GM13976 (cell line): ENCODE data around the gene KCNH6.

Experiments
- DNase-seq: peaks from one replicate; pipeline ENCODE4 v3.0.0; 2012; ENCODE audit warnings: low spot score
- in situ Hi-C: fragments of 300-500 bp; cut with MboI; formaldehyde crosslinking; loops from one replicate; pipeline ENCODE4 v1.12.0; 2022; ENCODE audit warnings: low sequenced_read_pairs, mixed read lengths, inconsistent platforms; ENCODE audit not compliant: unreplicated experiment
- TF ChIP-seq, protein P1 (sequence below): IDR thresholded peaks from 2 replicates; pipeline ENCODE4 v1.5.1; 2012; ENCODE audit warnings: borderline replicate concordance, mild to moderate bottlenecking; ENCODE audit not compliant: insufficient read depth; ENCODE audit errors: extremely low read depth, missing control alignments, control extremely low read depth

KCNH6 gene

DNA sequence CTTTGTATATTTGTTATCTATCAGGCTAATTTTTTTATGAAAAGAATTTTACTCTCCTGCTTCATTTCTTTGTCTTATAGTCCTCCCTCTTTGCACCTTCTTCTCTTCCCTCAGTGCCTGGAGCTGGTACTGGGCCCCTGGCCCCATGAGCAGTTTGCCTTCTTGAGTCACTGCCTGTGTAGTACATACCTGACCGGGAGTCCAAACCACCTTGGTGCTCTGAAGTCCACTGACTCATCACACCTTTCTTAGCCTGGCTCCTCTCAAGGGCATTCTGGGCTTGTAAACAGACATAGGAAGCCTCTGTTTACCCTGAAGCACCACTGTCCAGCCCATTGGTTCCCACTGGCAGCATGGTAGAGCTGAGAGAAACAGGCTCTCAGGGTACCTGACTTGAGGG, 66.5 kb downstream of the KCNH6 start:
- no peak for DNase-seq
- TF ChIP-seq, protein P1, sequence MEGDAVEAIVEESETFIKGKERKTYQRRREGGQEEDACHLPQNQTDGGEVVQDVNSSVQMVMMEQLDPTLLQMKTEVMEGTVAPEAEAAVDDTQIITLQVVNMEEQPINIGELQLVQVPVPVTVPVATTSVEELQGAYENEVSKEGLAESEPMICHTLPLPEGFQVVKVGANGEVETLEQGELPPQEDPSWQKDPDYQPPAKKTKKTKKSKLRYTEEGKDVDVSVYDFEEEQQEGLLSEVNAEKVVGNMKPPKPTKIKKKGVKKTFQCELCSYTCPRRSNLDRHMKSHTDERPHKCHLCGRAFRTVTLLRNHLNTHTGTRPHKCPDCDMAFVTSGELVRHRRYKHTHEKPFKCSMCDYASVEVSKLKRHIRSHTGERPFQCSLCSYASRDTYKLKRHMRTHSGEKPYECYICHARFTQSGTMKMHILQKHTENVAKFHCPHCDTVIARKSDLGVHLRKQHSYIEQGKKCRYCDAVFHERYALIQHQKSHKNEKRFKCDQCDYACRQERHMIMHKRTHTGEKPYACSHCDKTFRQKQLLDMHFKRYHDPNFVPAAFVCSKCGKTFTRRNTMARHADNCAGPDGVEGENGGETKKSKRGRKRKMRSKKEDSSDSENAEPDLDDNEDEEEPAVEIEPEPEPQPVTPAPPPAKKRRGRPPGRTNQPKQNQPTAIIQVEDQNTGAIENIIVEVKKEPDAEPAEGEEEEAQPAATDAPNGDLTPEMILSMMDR: no peak
- in situ Hi-C loops: no loop called here

GRCh38 chr17:63592797-63593196, 69.6 kb downstream of the KCNH6 start:
- in situ Hi-C loops: no loop called here
- TF ChIP-seq, protein P1: no peak
- DNase-seq: no peak

GRCh38 chr17:63595132-63595531, 72.0 kb downstream of the KCNH6 start:
- no peak for DNase-seq
- TF ChIP-seq, protein P1: no peak
- in situ Hi-C loops: no loop called here
